Mucosa of descending colon (tissue), 3 donors: ENCODE measurements around the gene FAT4. TPM values are rescaled to one million over a fixed set of nuclear protein-coding genes. Genes with fewer than 3 reads are reported as not detected.

ENCODE experiments used
- ATAC-seq: fragments of 200-7000 bp; cut with Tn5 transposase; one replicate; pipeline ENCODE4 v1.9.1; 2020; ENCODE audit warnings: mild to moderate bottlenecking, moderate library complexity
- DNase-seq, 3 donors: peaks; one replicate each; pipeline ENCODE4 v3.0.0-alpha.2; 2020
- H3K36me3 ChIP-seq: fragments of 200-600 bp; one replicate; pipeline ENCODE4 v1.8.0; 2021; ENCODE audit warnings: low read depth, mild to moderate bottlenecking
- H3K4me1 ChIP-seq: fragments of 200-600 bp; one replicate; pipeline ENCODE4 v1.8.0; 2021; ENCODE audit warnings: low read depth, mild to moderate bottlenecking
- H3K4me3 ChIP-seq: fragments of 200-600 bp; one replicate; pipeline ENCODE4 v1.8.0; 2021; ENCODE audit warnings: mild to moderate bottlenecking
- H3K9me3 ChIP-seq: fragments of 200-600 bp; one replicate; pipeline ENCODE4 v1.8.0; 2021; ENCODE audit warnings: mild to moderate bottlenecking
- intact Hi-C, 2 donors: fragments of 100-400 bp; cut with DNase I in 1 of 2; cut with micrococcal nuclease in 1 of 2; formaldehyde crosslinking; loops; one replicate each; pipeline versions ENCODE4 v1.11.0 to v1.11.1; 2022; cut with DNase I, micrococcal nuclease
- total RNA-seq, 3 donors: library from RNA; stranded (reverse); fragmentation: NEBNext Ultra II Directional in 2 of 3; extraction: Animal tissue kit (Norgen Biotek cat#: 25700) in 2 of 3; gene quantifications; one replicate each; pipeline versions ENCODE4 v1.2.1 to v1.2.4, GENCODE V29; 2021 to 2023
- TF ChIP-seq, protein P1 (sequence below): fragments of 200-600 bp; IDR thresholded peaks from one replicate; pipeline ENCODE4 v1.8.0; 2022; ENCODE audit warnings: antibody characterized with exemption, mild to moderate bottlenecking
- donor health status: DM: no; HTN: no; CAD: no; lungs with moderate emphysema.
- donor health status: DM: no; HTN: no; CAD: no.
- donor health status: DM: no; HTN: yes; CAD: no.

FAT4 gene
- total RNA-seq, 3 donors from 2014 or later = 2.5 to 28.4 (median 4.3) TPM

DNA sequence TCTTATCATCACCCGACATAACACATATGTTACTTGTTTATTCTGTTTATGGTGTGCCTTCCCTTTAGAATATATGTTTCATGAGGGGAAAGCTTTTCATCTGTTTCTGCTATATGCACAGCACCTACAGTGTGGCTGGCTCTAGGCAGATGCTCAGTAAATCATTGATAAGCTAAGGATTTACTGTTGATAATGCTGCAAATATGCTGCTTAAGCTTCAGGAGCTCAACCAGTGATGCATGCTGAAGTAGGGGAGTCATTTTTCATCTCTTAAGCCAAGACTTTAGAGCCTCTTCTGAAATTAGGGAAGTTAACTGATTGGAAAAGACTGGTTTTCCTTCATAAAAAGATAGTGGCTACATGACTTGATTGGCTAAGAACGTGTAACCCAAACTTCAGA lies 16.4 kb downstream of the FAT4 start:
- TF ChIP-seq, protein P1, sequence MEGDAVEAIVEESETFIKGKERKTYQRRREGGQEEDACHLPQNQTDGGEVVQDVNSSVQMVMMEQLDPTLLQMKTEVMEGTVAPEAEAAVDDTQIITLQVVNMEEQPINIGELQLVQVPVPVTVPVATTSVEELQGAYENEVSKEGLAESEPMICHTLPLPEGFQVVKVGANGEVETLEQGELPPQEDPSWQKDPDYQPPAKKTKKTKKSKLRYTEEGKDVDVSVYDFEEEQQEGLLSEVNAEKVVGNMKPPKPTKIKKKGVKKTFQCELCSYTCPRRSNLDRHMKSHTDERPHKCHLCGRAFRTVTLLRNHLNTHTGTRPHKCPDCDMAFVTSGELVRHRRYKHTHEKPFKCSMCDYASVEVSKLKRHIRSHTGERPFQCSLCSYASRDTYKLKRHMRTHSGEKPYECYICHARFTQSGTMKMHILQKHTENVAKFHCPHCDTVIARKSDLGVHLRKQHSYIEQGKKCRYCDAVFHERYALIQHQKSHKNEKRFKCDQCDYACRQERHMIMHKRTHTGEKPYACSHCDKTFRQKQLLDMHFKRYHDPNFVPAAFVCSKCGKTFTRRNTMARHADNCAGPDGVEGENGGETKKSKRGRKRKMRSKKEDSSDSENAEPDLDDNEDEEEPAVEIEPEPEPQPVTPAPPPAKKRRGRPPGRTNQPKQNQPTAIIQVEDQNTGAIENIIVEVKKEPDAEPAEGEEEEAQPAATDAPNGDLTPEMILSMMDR = no peak
- DNase-seq (no peak), ATAC-seq (no peak)
- intact Hi-C loops = no loop called here
- H3K9me3 ChIP-seq = no peaks in the 10 kb centered on the region
- no peaks in the 10 kb centered on the region for H3K4me1 ChIP-seq
- H3K4me3 ChIP-seq = no peak overlapping the region
- H3K36me3 ChIP-seq = no peaks in the 10 kb centered on the region

DNA sequence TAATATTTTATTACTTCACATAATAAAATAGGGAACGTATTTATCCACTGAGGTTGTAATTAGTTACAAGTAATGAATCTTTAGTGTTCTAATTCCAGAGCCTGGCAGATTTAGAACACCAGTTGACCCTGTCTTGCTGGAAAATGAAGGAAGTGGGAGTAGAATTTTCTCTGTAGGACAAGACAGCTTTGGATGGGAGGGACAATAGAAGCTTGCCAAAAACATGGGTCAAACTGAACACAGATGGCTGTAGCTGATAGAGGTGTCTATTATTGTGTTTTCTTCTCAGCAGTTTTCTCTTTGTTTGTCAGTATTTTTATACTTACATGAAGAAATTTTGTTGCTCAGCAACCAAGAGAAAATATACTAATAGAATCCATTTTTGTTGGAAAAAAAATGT lies 20.2 kb downstream of the FAT4 start:
- H3K9me3 ChIP-seq = no peaks in the 10 kb centered on the region
- TF ChIP-seq, protein P1 = no peak
- intact Hi-C loops = no loop called here
- ATAC-seq (no peak), DNase-seq (no peak)
- H3K4me1 ChIP-seq = no peaks in the 10 kb centered on the region
- H3K36me3 ChIP-seq = no peaks in the 10 kb centered on the region
- H3K4me3 ChIP-seq = no peak overlapping the region

DNA sequence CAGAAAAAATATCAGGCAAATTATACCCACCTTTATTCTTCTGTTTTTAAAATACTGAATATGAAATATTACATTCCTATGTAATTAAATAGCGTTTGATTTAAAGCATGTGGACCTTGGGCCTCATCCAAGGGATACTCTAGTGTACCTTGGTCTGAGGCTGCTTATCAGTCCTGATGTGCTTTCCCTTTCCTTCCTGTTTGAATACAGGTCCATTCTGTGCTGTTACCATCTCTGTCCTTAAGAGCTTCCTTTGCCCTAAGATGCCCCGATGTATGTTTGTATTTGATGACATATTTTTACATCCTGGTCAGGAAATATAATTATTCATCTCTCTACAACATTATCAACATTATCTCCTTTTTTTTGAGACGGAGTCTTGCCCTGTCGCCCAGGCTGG lies 24.1 kb downstream of the FAT4 start:
- DNase-seq (no peak), ATAC-seq (no peak)
- Histone ChIP-seq H3K36me3 (no peaks in the 10 kb centered on the region), H3K4me3 (no peak overlapping the region), H3K4me1 (no peaks in the 10 kb centered on the region), H3K9me3 (no peaks in the 10 kb centered on the region)
- intact Hi-C loops = no loop called here
- TF ChIP-seq, protein P1 = no peak

DNA sequence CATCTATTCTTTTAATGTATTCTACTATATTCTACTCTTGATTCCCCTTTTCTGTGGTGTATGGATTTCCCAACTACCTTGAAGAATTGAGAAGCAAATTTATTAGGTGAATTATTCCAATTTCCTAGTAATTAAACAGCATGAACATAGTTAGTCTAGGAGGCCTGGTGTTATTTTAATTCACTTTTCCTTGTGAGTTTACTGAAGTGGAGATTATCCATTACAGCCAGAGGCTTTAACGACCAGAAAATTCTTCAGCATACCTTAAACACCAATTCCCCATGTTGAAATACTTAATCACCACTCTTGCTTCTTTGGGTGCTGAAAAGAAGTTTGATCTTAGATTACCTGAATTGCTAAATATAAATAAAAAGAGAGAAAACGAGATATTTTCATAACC lies 29.4 kb downstream of the FAT4 start:
- no peak for ATAC-seq
- TF ChIP-seq, protein P1 = no peak

DNA sequence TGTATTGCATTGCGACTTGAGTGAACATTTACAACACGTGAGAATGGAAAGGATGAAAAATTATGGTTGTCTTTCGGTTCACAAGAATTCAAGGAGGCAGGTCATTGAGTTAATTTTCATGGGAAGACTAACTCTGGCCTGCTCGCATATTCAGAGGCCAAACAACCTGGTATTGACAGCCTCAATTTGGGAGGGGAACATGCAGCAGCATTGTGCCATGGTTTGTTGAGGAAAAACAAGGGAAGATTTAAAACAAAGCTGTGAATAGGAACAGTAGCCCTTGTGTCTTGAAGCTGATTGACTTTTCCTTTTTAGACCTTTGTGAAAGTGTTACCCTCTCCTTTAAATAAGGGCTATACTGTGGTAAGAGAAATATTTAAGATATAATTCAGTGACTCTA lies 31.9 kb downstream of the FAT4 start:
- TF ChIP-seq, protein P1 = no peak
- DNase-seq (no peak), ATAC-seq (no peak)
- intact Hi-C loops = no loop called here
- Histone ChIP-seq H3K36me3 (no peaks in the 10 kb centered on the region), H3K4me1 (no peaks in the 10 kb centered on the region), H3K9me3 (no peaks in the 10 kb centered on the region), H3K4me3 (no peak overlapping the region)

More for the DNA sequence above, 29.4 kb downstream of the FAT4 start:
- no peak for DNase-seq
- H3K4me1 ChIP-seq = no peaks in the 10 kb centered on the region
- H3K9me3 ChIP-seq = no peaks in the 10 kb centered on the region
- no peak overlapping the region for H3K4me3 ChIP-seq
- no peaks in the 10 kb centered on the region for H3K36me3 ChIP-seq
- intact Hi-C loops = no loop called here

DNA sequence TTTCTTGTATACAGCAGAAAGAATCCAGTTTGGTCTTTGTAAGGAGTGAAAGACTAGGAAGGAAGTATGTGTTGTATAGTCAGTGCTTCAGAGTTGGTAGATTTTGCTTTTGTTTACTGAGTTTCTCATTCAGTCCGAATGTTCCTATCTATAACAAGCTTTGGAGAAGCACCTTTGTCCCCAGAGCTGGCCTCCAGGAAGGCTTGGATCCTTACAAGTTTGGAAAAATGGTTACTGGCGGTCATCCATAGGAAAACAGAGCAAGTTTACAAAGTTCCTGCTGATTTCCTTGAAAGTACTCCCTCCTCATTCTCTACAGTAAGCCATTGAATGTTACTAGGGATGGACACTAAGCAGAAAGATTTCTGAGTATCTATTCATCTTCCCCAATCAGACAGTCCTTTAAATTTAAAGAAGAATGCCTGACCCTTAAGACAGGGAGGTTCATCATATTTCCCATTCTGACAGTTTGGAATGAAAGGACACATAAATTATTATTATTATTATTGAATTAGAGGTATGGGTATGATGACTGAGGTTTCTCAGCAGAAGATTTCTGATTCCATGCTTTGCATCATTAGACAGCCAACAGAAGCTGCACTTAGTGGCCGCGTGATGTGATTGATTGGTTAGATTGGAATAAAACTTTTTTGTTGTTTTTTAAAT lies 35.8 kb downstream of the FAT4 start:
- Histone ChIP-seq H3K4me1 (no peaks in the 10 kb centered on the region), H3K9me3 (no peaks in the 10 kb centered on the region), H3K36me3 (no peaks in the 10 kb centered on the region), H3K4me3 (no peak overlapping the region)
- DNase-seq = no peak
- TF ChIP-seq, protein P1 = no peak
- intact Hi-C loops = no loop called here
- ATAC-seq = no peak
